ENCODE measurements around the gene ARPC5L. TPM values are rescaled to one million over a fixed set of nuclear protein-coding genes. Genes with fewer than 3 reads are reported as not detected.

The ARPC5L gene
- total RNA-seq, 4 donors from 2014 or later: 19.8 to 29.6 (median 20.4) TPM

DNA sequence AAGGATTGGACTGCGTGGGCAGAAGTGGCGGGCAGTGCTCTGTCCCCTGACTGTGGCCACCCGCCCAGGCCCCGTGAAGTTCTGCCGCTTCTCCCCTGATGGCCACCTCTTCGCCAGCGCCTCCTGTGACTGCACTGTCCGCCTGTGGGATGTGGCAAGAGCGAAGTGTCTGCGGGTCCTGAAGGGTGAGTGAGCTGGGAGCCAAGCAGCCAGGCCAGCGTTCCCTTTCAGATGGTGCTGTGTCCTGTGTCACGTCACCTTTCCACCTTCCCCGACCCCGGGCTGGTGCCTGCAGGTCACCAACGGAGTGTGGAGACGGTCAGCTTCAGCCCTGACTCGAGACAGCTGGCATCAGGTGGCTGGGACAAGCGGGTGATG, 6.4 kb upstream of the ARPC5L start:
- Histone ChIP-seq H3K27me3 (no peaks in the 10 kb centered on the region), H3K4me1 (peaks cover 14 to 37% of the 10 kb centered on the region in 2 donors)

DNA sequence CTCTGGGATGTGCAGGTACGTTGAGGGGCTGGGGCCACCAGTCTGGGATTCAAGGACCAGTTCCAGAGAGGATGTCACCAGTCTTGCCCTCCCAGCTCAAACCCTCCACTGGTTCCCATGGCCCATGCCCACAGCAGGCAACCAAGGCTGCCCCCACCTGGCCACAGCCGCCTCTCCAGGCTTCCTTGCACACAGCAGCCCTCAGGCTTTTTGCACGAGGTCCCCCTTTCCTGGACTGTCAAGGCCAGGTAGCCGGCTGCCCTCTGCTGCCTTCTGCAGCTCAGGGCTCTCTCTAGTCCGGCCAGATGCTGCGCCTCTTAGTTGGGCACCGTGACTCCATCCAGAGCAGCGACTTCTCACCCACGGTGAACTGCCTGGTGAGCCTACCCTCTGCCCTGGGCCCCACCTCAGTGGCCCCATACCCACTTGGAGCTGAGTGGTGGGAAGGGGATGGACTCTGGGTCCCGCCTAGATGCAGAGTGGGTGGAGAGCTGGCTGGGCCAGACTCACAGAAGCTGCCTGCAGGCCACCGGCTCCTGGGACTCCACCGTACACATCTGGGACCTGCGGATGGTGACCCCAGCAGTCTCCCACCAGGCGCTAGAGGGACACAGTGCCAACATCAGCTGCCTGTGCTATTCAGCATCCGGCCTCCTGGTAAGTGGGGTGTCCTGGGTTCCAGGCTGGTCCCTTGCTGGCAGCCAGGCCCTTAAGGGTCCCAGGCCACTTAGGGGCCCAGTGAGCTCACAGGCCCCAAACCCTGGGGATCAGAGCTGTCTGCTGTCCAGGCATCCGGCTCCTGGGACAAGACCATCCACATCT, 5.8 kb upstream of the ARPC5L start:
- WGBS, 2 donors: 55 to 92% methylated on average over 2 to 7 of the region's 16 CpGs
- H3K9me3 ChIP-seq: no peaks in the 10 kb centered on the region
- no peak overlapping the region for H3K27ac ChIP-seq
- H3K27me3 ChIP-seq: no peaks in the 10 kb centered on the region
- peaks cover 29 to 33% of the 10 kb centered on the region in 2 donors for H3K36me3 ChIP-seq
- TF ChIP-seq, protein P1, sequence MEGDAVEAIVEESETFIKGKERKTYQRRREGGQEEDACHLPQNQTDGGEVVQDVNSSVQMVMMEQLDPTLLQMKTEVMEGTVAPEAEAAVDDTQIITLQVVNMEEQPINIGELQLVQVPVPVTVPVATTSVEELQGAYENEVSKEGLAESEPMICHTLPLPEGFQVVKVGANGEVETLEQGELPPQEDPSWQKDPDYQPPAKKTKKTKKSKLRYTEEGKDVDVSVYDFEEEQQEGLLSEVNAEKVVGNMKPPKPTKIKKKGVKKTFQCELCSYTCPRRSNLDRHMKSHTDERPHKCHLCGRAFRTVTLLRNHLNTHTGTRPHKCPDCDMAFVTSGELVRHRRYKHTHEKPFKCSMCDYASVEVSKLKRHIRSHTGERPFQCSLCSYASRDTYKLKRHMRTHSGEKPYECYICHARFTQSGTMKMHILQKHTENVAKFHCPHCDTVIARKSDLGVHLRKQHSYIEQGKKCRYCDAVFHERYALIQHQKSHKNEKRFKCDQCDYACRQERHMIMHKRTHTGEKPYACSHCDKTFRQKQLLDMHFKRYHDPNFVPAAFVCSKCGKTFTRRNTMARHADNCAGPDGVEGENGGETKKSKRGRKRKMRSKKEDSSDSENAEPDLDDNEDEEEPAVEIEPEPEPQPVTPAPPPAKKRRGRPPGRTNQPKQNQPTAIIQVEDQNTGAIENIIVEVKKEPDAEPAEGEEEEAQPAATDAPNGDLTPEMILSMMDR (IDR thresholded peaks at IDR 0.05): peak in 3 of 6 experiments; percentile 12 to 25 (median 22)
- no peak for TF ChIP-seq POLR2A (IDR thresholded peaks at IDR 0.05)
- peaks cover 20 to 43% of the 10 kb centered on the region in 2 donors for H3K4me1 ChIP-seq
- peak in 1 of 2 donors; percentile 34 for DNase-seq
- no peak overlapping the region for H3K4me3 ChIP-seq (replicated peaks in 1 of 3)
- intact Hi-C loops (cut with DNase I): loop anchor here (5.0 to 10.0 kb wide), 2 partner anchors 241 to 516 kb away; no protein-coding TSS in a partner anchor

More for the DNA sequence above, 6.4 kb upstream of the ARPC5L start:
- DNase-seq: no peak
- Histone ChIP-seq H3K9me3 (no peaks in the 10 kb centered on the region), H3K27ac (no peak overlapping the region), H3K4me3 (replicated peaks in 1 of 3) (no peak overlapping the region), H3K36me3 (peaks cover 29 to 33% of the 10 kb centered on the region in 2 donors)
- 88 to 92% methylated on average over 17 to 18 of the region's 18 CpGs for WGBS, 2 donors
- intact Hi-C loops (cut with DNase I): loop anchor here (5.0 to 10.0 kb wide), 2 partner anchors 241 to 517 kb away; no protein-coding TSS in a partner anchor
- TF ChIP-seq, protein P1 (IDR thresholded peaks at IDR 0.05): no peak
- no peak for TF ChIP-seq POLR2A (IDR thresholded peaks at IDR 0.05)

DNA sequence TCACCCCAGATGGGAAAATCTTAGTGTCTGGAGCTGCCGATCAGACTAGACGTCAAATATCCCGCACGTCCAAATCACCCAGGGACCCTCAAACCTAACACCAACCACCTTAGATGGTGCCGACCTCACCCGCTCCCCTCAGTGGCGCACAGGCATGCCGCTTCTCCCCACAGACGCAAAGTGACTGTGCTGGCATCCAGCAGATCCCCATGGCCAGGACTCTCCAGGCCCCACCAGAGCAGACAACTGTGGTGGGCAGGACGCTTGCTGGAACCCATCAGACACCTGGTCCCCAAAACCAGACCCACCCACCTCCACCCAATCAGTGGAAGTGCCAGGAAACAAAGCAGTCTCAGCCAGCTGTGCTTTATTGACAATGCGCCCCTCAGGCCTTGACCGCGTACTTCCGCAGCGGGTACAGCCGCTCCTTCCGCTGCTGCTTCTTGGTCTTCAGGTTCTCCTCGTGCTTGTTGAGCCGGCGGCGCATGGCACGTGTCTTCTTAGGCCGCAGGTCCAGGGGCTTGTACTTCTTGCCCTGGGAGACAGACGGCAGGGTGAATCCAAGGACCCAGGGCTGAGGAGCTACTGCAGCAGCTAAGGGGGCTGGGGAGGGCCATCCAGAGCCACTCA, 4.3 kb upstream of the ARPC5L start:
- DNase-seq: no peak
- 88 to 92% methylated on average over 16 to 22 of the region's 24 CpGs for WGBS, 2 donors
- no peak overlapping the region for H3K4me3 ChIP-seq (replicated peaks in 1 of 3)
- TF ChIP-seq POLR2A (IDR thresholded peaks at IDR 0.05): no peak
- TF ChIP-seq, protein P1 (IDR thresholded peaks at IDR 0.05): no peak
- intact Hi-C loops (cut with DNase I): loop anchor here (5.0 to 10.0 kb wide), 2 partner anchors 243 to 515 kb away; no protein-coding TSS in a partner anchor
- no peaks in the 10 kb centered on the region for H3K9me3 ChIP-seq
- H3K36me3 ChIP-seq: peaks cover 29 to 33% of the 10 kb centered on the region in 2 donors
- no peak overlapping the region for H3K27ac ChIP-seq
- peaks cover 15 to 33% of the 10 kb centered on the region in 2 donors for H3K4me1 ChIP-seq
- no peaks in the 10 kb centered on the region for H3K27me3 ChIP-seq

DNA sequence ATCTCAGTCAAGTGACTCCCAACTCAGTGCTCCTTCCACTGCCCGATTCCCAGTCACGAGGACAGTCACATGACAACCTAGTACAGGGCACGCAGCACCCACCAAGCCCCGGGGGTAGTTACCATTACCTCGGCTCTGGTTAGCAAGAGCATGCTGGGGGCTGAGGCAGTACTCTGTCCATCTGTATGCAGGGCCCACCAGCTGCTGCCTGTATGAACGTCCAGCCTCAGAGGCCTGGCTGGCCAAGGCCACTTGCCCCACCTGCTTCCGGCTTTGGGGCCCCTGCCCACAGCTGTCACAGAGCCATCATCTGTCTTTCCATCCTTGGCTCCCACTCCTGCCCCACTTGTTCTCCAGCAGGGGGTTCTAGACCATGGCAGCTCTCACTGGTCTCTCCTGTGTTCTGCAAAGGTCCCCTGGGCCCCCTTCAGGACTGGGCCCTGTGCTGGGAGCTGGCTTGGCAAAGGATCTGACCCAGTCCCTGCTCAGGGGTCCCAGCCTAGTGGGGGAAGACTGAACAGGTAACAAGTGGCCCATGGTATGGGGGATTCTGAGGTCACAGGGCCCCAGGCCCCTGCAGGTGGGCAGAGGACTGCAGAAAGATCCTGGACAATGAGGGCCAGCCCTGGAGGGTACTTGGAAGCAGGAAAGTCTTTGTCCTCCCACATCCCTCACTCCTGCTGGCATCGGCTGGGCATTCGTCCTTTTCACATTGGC, 3.4 kb upstream of the ARPC5L start:
- Histone ChIP-seq H3K36me3 (peaks cover 29 to 33% of the 10 kb centered on the region in 2 donors), H3K27ac (no peak overlapping the region), H3K4me3 (replicated peaks in 1 of 3) (no peak overlapping the region), H3K9me3 (no peaks in the 10 kb centered on the region), H3K4me1 (peaks cover 17 to 30% of the 10 kb centered on the region in 2 donors), H3K27me3 (no peaks in the 10 kb centered on the region)
- intact Hi-C loops (cut with DNase I): loop anchor here (5.0 to 10.0 kb wide), 2 partner anchors 244 to 514 kb away; no protein-coding TSS in a partner anchor
- WGBS, 2 donors: 80 to 86% methylated on average over 5 to 7 of the region's 9 CpGs
- DNase-seq: no peak
- TF ChIP-seq, protein P1 (IDR thresholded peaks at IDR 0.05): no peak
- TF ChIP-seq POLR2A (IDR thresholded peaks at IDR 0.05): no peak

Data from thyroid gland (tissue), 4 donors.